HG02884 (cell line): ENCODE results near the gene HYLS1.
A peak's percentile ranks its signal among the peaks of the same experiment; 100 is the strongest.
"Not testable (repeated sequence)": the region's sequence is repeated elsewhere in the genome, so short reads cannot be mapped to it uniquely, and the experiment has no call there.

Experiments used
- ATAC-seq: cut with Tn5 transposase; IDR thresholded peaks from one replicate; pipeline ENCODE4 v1.9.1; 2021; ENCODE audit warnings: mild to moderate bottlenecking, moderate library complexity; ENCODE audit not compliant: unreplicated experiment

The HYLS1 gene

GRCh38 chr11:125902927-125903710, 15.7 kb downstream of the HYLS1 start, which contains the start of gene PUS3:
Gene PUS3 (minus strand): TSS chr11:125903206. CDS start chr11:125896284, 6,922 bp downstream.
- ATAC-seq = peak; percentile 96

GRCh38 chr11:125903711-125904659, 16.5 kb downstream of the HYLS1 start, which contains the start of gene DDX25:
Gene DDX25 (plus strand): TSS chr11:125904508. CDS start chr11:125904518, 10 bp downstream.
- no peak for ATAC-seq

- no peak for ATAC-seq
These were observed 17.2 kb downstream of the HYLS1 start for GRCh38 chr11:125904678-125905077.

GRCh38 chr11:125910226-125910849, 22.9 kb downstream of the HYLS1 start:
- ATAC-seq = no peak

- ATAC-seq = not testable (repeated sequence)
These were observed 27.1 kb downstream of the HYLS1 start for GRCh38 chr11:125914601-125915000.

- no peak for ATAC-seq
These were observed 29.3 kb downstream of the HYLS1 start for GRCh38 chr11:125916683-125917347.

GRCh38 chr11:125918140-125918840, 30.8 kb downstream of the HYLS1 start:
- no peak for ATAC-seq

- no peak for ATAC-seq
These were observed 33.6 kb downstream of the HYLS1 start for GRCh38 chr11:125921042-125921441.

- ATAC-seq = no peak
These were observed 34.7 kb downstream of the HYLS1 start for GRCh38 chr11:125922156-125922555.

GRCh38 chr11:125923012-125923579, 35.6 kb downstream of the HYLS1 start:
- no peak for ATAC-seq

- no peak for ATAC-seq
These were observed 36.2 kb downstream of the HYLS1 start for GRCh38 chr11:125923633-125924032.

- ATAC-seq = no peak
These were observed 37.0 kb downstream of the HYLS1 start for GRCh38 chr11:125924384-125925007.

- ATAC-seq = no peak
These were observed 37.8 kb downstream of the HYLS1 start for GRCh38 chr11:125925247-125925740.

GRCh38 chr11:125925804-125926203, 38.3 kb downstream of the HYLS1 start:
- no peak for ATAC-seq

- no peak for ATAC-seq
These were observed 39.2 kb downstream of the HYLS1 start for GRCh38 chr11:125926682-125927081.

- ATAC-seq = no peak
These were observed 42.1 kb downstream of the HYLS1 start for GRCh38 chr11:125929445-125930075.

GRCh38 chr11:125930076-125930450, 42.6 kb downstream of the HYLS1 start:
- ATAC-seq = no peak

- no peak for ATAC-seq
These were observed 43.6 kb downstream of the HYLS1 start for GRCh38 chr11:125931116-125931515.

- no peak for ATAC-seq
These were observed 44.2 kb downstream of the HYLS1 start for GRCh38 chr11:125931668-125932067.
